ENCODE data around the gene FSTL4. TPM values are rescaled to one million over a fixed set of nuclear protein-coding genes. Genes with fewer than 3 reads are reported as not detected.
"Not testable (repeated sequence)": the region's sequence is repeated elsewhere in the genome, so short reads cannot be mapped to it uniquely, and the experiment has no call there.

FSTL4 gene
- polyA plus RNA-seq, 3 donors: 0.76 to 1.8 (median 0.89) TPM

- no peak for DNase-seq (ENCODE audit: low read depth in 3 of 3, low spot score in 2 of 3)
These were observed 203.1 kb downstream of the FSTL4 start for GRCh38 chr5:133409210-133409674.

GRCh38 chr5:133408322-133408721, 204.0 kb downstream of the FSTL4 start:
- DNase-seq (ENCODE audit: low read depth in 3 of 3, low spot score in 2 of 3): no peak

- no peak for DNase-seq (ENCODE audit: low read depth in 3 of 3, low spot score in 2 of 3)
These were observed 205.2 kb downstream of the FSTL4 start for GRCh38 chr5:133406977-133407632.

GRCh38 chr5:133406208-133406976, 205.9 kb downstream of the FSTL4 start:
- DNase-seq (ENCODE audit: low read depth in 3 of 3, low spot score in 2 of 3): no peak

- no peak for DNase-seq (ENCODE audit: low read depth in 3 of 3, low spot score in 2 of 3)
These were observed 206.9 kb downstream of the FSTL4 start for GRCh38 chr5:133405275-133406034.

- DNase-seq (ENCODE audit: low read depth in 3 of 3, low spot score in 2 of 3): no peak
These were observed 207.6 kb downstream of the FSTL4 start for GRCh38 chr5:133404724-133405123.

GRCh38 chr5:133403741-133404364, 208.5 kb downstream of the FSTL4 start:
- DNase-seq (ENCODE audit: low read depth in 3 of 3, low spot score in 2 of 3): no peak

GRCh38 chr5:133402775-133403174, 209.6 kb downstream of the FSTL4 start:
- no peak for DNase-seq (ENCODE audit: low read depth in 3 of 3, low spot score in 2 of 3)

GRCh38 chr5:133401731-133402347, 210.5 kb downstream of the FSTL4 start:
- DNase-seq (ENCODE audit: low read depth in 3 of 3, low spot score in 2 of 3): no peak

- no peak for DNase-seq (ENCODE audit: low read depth in 3 of 3, low spot score in 2 of 3)
These were observed 211.4 kb downstream of the FSTL4 start for GRCh38 chr5:133400831-133401351.

GRCh38 chr5:133400120-133400519, 212.2 kb downstream of the FSTL4 start:
- DNase-seq (ENCODE audit: low read depth in 3 of 3, low spot score in 2 of 3): no peak

GRCh38 chr5:133399247-133399891, 213.0 kb downstream of the FSTL4 start:
- no peak for DNase-seq (ENCODE audit: low read depth in 3 of 3, low spot score in 2 of 3)

GRCh38 chr5:133398646-133399101, 213.7 kb downstream of the FSTL4 start:
- DNase-seq (ENCODE audit: low read depth in 3 of 3, low spot score in 2 of 3): no peak

GRCh38 chr5:133397990-133398645, 214.2 kb downstream of the FSTL4 start:
- DNase-seq (ENCODE audit: low read depth in 3 of 3, low spot score in 2 of 3): no peak

- DNase-seq (ENCODE audit: low read depth in 3 of 3, low spot score in 2 of 3): no peak
These were observed 215.0 kb downstream of the FSTL4 start for GRCh38 chr5:133397348-133397747.

GRCh38 chr5:133396814-133397213, 215.5 kb downstream of the FSTL4 start:
- no peak for DNase-seq (ENCODE audit: low read depth in 3 of 3, low spot score in 2 of 3)

GRCh38 chr5:133396187-133396741, 216.1 kb downstream of the FSTL4 start:
- no peak for DNase-seq (ENCODE audit: low read depth in 3 of 3, low spot score in 2 of 3)

- not testable (repeated sequence) for DNase-seq (ENCODE audit: low read depth in 3 of 3, low spot score in 2 of 3)
These were observed 217.1 kb downstream of the FSTL4 start for GRCh38 chr5:133395207-133395606.

GRCh38 chr5:133394477-133394817, 217.9 kb downstream of the FSTL4 start:
- DNase-seq (ENCODE audit: low read depth in 3 of 3, low spot score in 2 of 3): not testable (repeated sequence)

Measured in right renal cortex interstitium (tissue), 3 donors.